HG03565 (cell line): ENCODE data around the gene LMNB1.
"Not testable (repeated sequence)": the region's sequence is repeated elsewhere in the genome, so short reads cannot be mapped to it uniquely, and the experiment has no call there.

Experiments
- ATAC-seq: cut with Tn5 transposase; IDR thresholded peaks from one replicate; pipeline ENCODE4 v1.9.1; 2021; ENCODE audit warnings: mild to moderate bottlenecking, moderate library complexity; ENCODE audit not compliant: unreplicated experiment

Gene LMNB1

DNA sequence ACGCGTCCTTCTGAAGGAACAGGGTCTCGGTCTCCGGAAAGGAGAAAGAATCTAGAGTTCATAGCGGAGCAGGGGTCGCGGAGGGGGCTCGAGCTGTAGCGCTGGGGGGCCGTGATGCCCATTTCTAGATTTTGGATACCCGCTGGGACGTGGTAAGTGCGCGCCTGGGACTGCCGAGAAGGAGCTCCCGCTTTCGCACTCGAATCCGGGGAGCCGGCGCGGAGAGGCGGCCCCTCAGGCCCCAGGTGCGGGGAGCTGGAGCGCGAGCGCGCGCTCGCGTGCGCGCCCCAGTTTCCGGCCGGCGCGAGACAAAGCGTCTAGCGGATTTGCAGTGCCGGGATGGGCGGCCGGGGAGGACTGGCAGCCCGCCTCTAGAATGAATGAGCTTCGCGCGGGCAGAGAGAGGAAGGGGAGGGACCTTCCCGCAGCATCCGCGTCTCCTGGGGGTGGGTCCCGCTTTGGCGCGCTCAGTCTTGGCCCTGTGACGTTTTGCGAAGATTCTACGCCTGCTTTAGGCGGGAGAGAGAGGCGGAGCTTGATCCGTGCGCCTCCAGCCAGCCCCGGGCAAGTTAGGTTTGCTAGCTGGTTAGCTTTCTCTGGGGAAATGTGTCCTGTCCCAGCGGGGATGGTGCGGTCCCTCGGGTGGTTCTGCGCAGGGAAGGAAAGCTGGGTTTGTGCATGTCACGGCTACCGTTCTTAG, 1.2 kb downstream of the LMNB1 start:
- peak; percentile 52 for ATAC-seq

GRCh38 chr5:126778675-126779403, 1.9 kb downstream of the LMNB1 start:
- peak; percentile 0 for ATAC-seq

GRCh38 chr5:126780165-126780827, 3.4 kb downstream of the LMNB1 start:
- no peak for ATAC-seq

DNA sequence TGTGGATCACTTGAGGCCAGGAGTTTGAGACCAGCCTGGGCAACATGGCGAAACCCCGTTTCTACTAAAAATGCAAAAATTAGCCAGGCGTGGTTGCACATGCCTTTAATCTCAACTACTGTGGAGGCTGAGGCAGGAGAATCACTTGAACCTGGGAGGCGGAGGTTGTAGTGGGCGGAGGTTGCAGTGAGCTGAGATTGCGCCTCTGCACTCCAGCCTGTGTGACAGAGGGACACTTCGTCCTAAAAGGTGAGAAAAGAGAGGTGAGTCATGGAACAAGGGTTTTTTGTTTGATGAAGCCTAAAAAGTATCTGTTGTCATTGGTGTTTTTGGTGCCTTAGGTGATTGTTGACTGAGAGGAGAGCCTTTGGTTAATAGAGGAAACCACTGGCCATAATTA, 11.5 kb downstream of the LMNB1 start:
- not testable (repeated sequence) for ATAC-seq

DNA sequence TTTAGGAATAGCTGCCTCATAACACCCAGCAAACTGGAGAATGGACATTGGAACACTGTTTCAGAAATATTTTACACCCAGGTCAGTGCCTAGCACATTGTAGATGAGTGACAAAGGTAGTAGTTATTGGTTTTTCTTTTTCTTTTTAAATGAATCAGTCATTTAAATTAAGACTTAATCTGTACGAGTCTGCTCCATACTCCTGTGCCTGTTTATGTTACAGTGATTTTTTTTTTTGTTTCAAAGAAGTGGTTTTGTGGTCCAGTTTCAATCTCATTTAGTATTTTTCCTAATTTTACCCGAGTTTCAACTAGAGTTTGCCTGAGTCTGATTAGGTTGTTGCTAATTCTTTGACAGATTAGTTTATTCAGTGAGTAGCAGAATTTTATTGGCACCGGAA, 16.2 kb downstream of the LMNB1 start:
- ATAC-seq: no peak

DNA sequence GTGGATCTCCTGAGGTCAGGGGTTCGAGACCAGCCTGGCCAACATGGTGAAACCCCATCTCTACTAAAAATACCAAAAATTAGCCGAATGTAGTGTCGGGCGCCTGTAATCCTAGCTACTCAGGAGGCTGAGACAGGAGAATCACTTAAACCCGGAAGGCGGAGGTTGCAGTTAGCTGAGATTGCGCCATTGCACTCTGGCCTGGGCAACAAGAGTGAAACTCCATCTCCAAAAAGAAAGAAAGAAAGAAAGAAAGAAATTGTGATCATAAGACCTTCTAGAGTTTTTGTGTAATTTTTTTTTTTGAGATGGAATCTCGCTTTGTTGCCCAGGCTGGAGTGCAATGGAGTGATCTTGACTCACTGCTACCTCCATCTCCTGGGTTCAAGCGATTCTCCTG, 16.7 kb downstream of the LMNB1 start:
- not testable (repeated sequence) for ATAC-seq

DNA sequence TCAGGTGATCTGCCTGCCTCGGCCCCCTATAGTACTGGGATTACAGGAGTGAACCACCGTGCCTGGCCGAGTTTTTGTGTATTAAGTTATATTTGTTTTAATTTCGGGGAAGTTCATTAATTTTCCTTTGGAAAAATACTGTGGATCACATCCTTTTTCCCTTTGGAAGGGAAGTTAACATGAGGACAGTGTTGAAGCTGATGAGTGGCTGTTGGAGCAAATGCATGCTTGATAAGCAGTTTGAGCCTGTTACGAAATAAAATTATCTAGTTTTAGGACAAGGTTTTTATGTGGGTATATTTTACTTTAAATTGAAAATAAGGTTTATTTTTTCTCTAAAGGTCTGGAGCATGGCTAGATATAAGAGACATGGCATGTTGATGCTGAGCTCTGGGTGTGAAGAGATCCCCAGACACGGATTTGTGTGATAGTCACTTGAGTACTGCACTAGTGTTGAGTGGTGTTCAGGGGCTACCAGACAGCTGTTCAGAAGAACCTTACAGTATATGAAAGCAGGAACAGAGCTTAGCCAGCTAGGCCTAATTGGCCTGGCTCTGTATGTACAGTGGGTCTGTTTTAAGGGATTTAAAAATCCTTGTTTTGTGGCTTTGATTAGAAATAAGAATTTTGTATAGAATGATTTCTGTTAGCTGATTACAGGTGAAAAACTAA, 17.4 kb downstream of the LMNB1 start:
- ATAC-seq: peak; percentile 33

GRCh38 chr5:126799780-126800179, 22.8 kb downstream of the LMNB1 start:
- ATAC-seq: no peak

GRCh38 chr5:126801174-126801991, 24.4 kb downstream of the LMNB1 start:
- no peak for ATAC-seq

GRCh38 chr5:126801992-126802294, 25.0 kb downstream of the LMNB1 start:
- ATAC-seq: no peak

- ATAC-seq: no peak
These were observed 28.1 kb downstream of the LMNB1 start for GRCh38 chr5:126805063-126805462.

- peak; percentile 36 for ATAC-seq
These were observed 31.6 kb downstream of the LMNB1 start for GRCh38 chr5:126808521-126808988.

DNA sequence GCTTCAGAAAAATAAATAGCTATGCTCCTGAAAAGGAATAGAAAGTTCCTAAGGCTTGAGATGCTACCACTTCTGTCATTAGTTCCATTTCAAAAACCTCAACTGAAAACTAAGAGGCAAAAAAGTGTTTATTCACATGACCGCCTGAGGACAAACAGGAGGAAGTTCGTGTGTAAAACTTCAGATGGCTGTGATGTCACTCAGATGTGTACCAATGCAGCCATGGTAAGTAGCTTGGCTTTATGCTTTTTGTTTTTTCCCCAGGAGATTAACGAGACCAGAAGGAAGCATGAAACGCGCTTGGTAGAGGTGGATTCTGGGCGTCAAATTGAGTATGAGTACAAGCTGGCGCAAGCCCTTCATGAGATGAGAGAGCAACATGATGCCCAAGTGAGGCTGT, 33.0 kb downstream of the LMNB1 start:
- no peak for ATAC-seq

GRCh38 chr5:126810596-126811380, 33.9 kb downstream of the LMNB1 start:
- ATAC-seq: no peak

- ATAC-seq: no peak
These were observed 34.7 kb downstream of the LMNB1 start for GRCh38 chr5:126811515-126812198.

GRCh38 chr5:126812199-126812570, 35.2 kb downstream of the LMNB1 start:
- no peak for ATAC-seq

- not testable (repeated sequence) for ATAC-seq
These were observed 36.9 kb downstream of the LMNB1 start for GRCh38 chr5:126813799-126814198.

GRCh38 chr5:126814721-126815404, 37.9 kb downstream of the LMNB1 start:
- ATAC-seq: no peak

DNA sequence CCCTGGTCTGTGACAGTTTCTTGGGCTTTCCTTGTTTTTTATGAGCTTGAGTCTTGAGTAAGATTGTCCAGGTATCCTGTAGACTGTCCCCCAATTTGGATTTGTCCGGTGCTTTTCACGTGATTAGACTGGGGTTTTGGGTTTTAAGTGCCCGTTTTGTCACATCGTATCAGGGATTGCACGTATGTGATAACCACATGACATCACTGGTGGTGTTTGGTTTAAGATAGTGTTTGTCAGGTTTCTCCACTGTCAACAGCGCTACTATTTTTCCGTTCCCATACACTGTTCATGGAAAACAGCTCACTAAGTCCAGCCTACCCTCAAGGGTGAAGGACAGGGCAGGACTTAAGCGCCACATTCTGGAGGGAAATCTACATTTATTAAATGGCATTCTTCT, 39.7 kb downstream of the LMNB1 start:
- no peak for ATAC-seq
